NCI-H146 treated with DMSO at 0.1 percent for 48 hours (cell line): ENCODE results near the gene PLCG1.
"Not testable (repeated sequence)": the region's sequence is repeated elsewhere in the genome, so short reads cannot be mapped to it uniquely, and the experiment has no call there.

Experiments
- DNase-seq: peaks from one replicate; lab custom pipeline; 2025; ENCODE audit not compliant: unreplicated experiment; lab: John Stamatoyannopoulos, UW

The PLCG1 gene

GRCh38 chr20:41124451-41125094 lies 12.8 kb upstream of the PLCG1 start:
- DNase-seq: no peak

- DNase-seq: no peak
Observed at GRCh38 chr20:41125530-41126457, 11.5 kb upstream of the PLCG1 start.

- DNase-seq: no peak
Observed at GRCh38 chr20:41126719-41127118, 10.6 kb upstream of the PLCG1 start.

- DNase-seq: not testable (repeated sequence)
Observed at GRCh38 chr20:41128317-41128716, 9.0 kb upstream of the PLCG1 start.

- no peak for DNase-seq
Observed at GRCh38 chr20:41131594-41132387, 5.6 kb upstream of the PLCG1 start.

GRCh38 chr20:41132388-41132775 lies 5.0 kb upstream of the PLCG1 start:
- not testable (repeated sequence) for DNase-seq

- no peak for DNase-seq
Observed at GRCh38 chr20:41133709-41134361, 3.5 kb upstream of the PLCG1 start.

- DNase-seq: no peak
Observed at GRCh38 chr20:41134362-41135186, 2.8 kb upstream of the PLCG1 start.

- DNase-seq: peak; percentile 59
Observed at GRCh38 chr20:41135187-41135887, 2.0 kb upstream of the PLCG1 start.

- DNase-seq: no peak
Observed at GRCh38 chr20:41135888-41136679, 1.3 kb upstream of the PLCG1 start.

GRCh38 chr20:41137614-41138474 lies 501 bp downstream of the PLCG1 start:
- DNase-seq: peak; percentile 26

GRCh38 chr20:41138475-41139226 lies 1.3 kb downstream of the PLCG1 start:
- DNase-seq: no peak

GRCh38 chr20:41139227-41140093 lies 2.1 kb downstream of the PLCG1 start:
- no peak for DNase-seq

- DNase-seq: no peak
Observed at GRCh38 chr20:41140226-41141133, 3.1 kb downstream of the PLCG1 start.
